PC-9 (cell line): ENCODE data around the gene G0S2.

Experiments used
- CTCF ChIP-seq: fragments of 200-600 bp; sonication (generic); conservative IDR thresholded peaks from 2 replicates; pipeline ENCODE4 v1.6.1; 2017; ENCODE audit warnings: mixed run types, antibody characterized with exemption, mild to moderate bottlenecking, moderate library complexity
- EZH2 ChIP-seq: fragments of 200-600 bp; sonication (generic); IDR thresholded peaks from 2 replicates; pipeline ENCODE4 v1.8.0; 2017; ENCODE audit warnings: antibody characterized with exemption, low read depth

- TF ChIP-seq CTCF (no peak), EZH2 (no peak)
These were observed 27.6 kb downstream of the G0S2 start for GRCh38 chr1:209702832-209703231.
